GM19240 (cell line): ENCODE results near the gene RNF26.

Source experiments
- DNase-seq: peaks from one replicate; pipeline ENCODE4 v3.0.0; 2011; ENCODE audit warnings: low spot score; ENCODE audit not compliant: insufficient read length

RNF26 gene

GRCh38 chr11:119351232-119351631 lies 16.9 kb downstream of the RNF26 start:
- DNase-seq = no peak

- no peak for DNase-seq
Observed at GRCh38 chr11:119352857-119353260, 18.5 kb downstream of the RNF26 start.

- no peak for DNase-seq
Observed at GRCh38 chr11:119355091-119355843, 20.9 kb downstream of the RNF26 start.

GRCh38 chr11:119356349-119357031 lies 22.2 kb downstream of the RNF26 start:
- DNase-seq = peak; percentile 91

- no peak for DNase-seq
Observed at GRCh38 chr11:119357074-119357473, 22.7 kb downstream of the RNF26 start.

- DNase-seq = no peak
Observed at GRCh38 chr11:119359365-119360214, 25.3 kb downstream of the RNF26 start.

DNA sequence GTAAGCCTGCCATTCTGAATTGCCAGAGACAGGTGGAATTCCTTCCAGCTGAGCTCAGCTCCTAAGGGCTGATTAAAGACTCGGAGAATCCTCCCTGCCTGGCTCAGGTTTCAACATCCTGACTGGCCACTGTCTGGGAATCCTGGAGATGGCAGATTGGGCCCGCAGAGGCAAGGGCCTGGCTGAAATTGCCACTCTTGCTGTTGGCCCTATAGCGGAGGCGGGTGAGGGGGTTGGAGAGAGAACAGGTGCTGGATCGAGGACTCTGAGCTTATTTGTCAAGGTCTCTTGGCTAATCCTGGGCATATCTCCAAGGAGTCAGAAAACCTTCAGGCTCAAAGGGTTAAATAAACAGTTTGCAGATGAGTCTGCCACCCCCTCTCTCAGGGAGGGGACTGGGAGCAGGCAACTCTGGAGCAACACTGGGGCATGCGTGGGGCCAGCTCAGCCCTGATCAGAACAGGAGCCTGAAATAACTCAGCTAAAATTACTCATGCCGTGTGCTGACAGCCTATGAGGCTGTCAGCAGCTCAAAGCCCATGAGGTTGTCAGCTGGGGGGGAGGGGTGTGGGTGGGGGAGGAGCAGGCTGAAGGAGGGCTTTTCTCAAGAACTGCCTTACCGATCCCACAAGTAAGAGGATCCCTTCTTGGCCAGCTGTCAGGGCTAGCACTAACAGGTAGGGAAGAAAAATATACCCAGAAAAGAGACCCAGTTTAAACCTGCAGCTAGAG lies 26.9 kb downstream of the RNF26 start:
- DNase-seq = no peak

- DNase-seq = no peak
Observed at GRCh38 chr11:119361941-119362725, 27.8 kb downstream of the RNF26 start.

GRCh38 chr11:119362741-119363080 lies 28.4 kb downstream of the RNF26 start:
- no peak for DNase-seq

- no peak for DNase-seq
Observed at GRCh38 chr11:119363081-119363850, 28.9 kb downstream of the RNF26 start.

- peak; percentile 35 for DNase-seq
Observed at GRCh38 chr11:119363851-119364590, 29.7 kb downstream of the RNF26 start.

GRCh38 chr11:119365071-119365591 lies 30.8 kb downstream of the RNF26 start:
- DNase-seq = no peak

GRCh38 chr11:119366690-119367620 lies 32.6 kb downstream of the RNF26 start:
- DNase-seq = no peak

DNA sequence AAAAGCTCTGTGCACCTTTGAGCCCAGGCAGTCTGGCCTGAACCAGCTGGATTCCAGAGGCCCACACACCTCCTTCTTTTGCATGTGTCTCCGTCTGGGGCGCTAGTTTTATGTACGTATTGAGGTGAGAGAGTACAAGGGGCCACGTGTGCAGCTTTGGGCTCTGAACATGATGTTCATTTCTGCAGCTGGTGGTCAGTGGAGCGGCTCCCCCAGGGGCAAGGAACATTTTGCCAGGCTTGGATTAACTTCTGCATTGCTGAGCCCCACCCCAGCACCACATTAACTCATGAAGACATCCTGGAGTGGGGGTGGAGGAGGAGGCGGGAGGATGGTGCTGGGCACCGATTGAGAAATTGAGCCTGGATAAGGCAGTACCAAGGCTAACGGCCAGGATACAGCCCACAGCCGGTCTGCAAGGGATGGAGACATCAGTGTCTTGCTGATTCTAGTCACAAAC lies 33.4 kb downstream of the RNF26 start:
- DNase-seq = no peak

DNA sequence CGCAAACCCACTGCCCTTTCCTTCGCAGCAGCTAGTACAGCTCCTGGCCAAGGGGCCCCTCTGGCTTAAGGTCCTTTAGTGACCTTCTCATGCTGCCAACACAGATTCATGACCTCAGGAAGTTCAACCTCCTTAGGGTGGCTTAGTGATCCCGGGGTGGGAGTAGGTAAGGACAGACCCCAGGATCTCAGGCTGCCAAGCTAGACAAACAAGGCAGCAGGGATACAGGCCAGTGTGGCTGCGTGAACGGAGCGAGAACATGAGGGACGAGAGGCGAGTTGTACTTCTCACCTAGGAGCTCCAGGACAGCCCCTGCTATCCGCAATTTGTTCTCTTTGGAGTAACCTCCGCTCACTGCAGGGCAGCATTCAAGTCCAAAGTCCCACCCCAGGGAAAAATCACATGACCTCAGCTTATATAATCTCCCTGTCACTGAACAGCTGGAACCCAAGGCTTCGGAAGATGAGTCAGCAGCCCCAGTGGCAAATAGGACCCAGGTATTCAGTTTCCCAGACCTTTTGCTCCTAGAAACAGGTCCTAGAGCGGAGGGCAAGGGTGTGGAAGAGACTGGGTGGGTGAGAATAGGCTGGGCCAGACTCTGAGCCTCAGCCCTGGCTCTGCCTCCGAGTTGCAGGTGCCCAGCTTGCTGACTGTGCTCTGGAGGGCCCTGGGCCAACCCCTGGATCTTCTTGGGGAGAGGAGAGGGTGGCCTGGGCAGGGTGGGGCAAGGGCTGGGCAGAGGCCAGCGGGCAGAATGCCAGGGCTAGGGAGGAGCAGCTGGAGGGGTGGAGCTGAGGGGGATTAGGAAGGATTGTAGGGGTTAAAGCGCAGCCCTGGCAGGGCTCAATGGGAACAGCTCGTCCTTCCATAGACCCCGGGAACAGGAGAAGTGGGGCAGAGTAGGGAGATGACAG lies 34.1 kb downstream of the RNF26 start:
- no peak for DNase-seq

DNA sequence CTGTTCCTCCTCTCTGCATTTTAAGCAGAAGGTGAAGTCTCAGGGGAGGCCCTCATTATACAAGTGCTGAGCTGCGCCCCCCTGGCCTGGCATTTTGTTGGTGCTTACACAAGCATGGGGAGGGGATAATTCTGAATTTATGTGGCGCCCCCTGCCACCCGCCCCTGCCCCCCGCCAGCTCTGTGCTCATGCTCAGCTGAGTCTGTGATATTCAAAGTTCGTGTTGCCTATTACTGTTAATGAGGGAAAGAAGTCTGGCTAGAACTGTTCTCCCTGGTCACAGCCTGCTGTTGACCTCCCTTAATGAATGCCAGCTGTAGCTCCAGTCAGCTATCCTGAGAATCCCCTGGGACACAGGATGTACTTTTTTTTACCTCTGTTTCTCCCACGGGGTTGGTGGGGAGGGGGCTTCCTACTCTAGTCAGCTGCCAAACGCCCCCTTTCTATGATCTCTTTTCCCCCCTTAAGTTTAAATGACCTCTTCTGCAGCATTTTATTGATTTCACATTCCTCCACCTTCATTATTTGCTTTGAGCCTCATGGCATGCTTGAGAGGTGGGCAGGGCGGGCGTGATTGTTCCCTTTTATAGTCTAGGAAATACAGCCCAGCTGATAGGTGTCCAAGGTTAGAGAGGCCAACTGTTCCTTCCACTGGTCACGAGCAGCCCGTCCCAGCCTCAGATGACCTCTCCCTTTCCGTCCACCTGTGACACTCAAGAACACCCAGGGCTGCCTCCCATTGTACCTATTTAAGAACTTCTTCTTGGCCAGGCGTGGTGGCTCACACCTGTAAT lies 35.0 kb downstream of the RNF26 start:
- no peak for DNase-seq
